T-helper 22 cell (primary cell): ENCODE results near the gene CCNL2.

Experiments used
- DNase-seq: peaks from one replicate; pipeline ENCODE4 v3.0.0-alpha.2; 2020; ENCODE audit warnings: low read depth

The CCNL2 gene

GRCh38 chr1:1340791-1341548, 58.2 kb downstream of the CCNL2 start:
- no peak for DNase-seq

GRCh38 chr1:1340185-1340584, 59.0 kb downstream of the CCNL2 start:
- no peak for DNase-seq

- no peak for DNase-seq
These were observed 60.9 kb downstream of the CCNL2 start for GRCh38 chr1:1338278-1338677.

- no peak for DNase-seq
These were observed 61.4 kb downstream of the CCNL2 start for GRCh38 chr1:1337793-1338147.

- no peak for DNase-seq
These were observed 62.0 kb downstream of the CCNL2 start for GRCh38 chr1:1336931-1337792.

GRCh38 chr1:1336446-1336845, 62.7 kb downstream of the CCNL2 start:
- no peak for DNase-seq

- no peak for DNase-seq
These were observed 63.3 kb downstream of the CCNL2 start for GRCh38 chr1:1335792-1336248.
